ENCODE measurements around the gene BMP7.

GRCh38 chr20:57257701-57258453, 8.6 kb downstream of the BMP7 start:
- TF ChIP-seq POLR2A (IDR thresholded peaks at IDR 0.05) (no peak), CTCF (IDR thresholded peaks at IDR 0.05) (no peak)

All from adrenal gland (tissue), 5 donors.